ENCODE measurements around the gene TINCR.
"Not testable (repeated sequence)": the region's sequence is repeated elsewhere in the genome, so short reads cannot be mapped to it uniquely, and the experiment has no call there.

The TINCR gene

DNA sequence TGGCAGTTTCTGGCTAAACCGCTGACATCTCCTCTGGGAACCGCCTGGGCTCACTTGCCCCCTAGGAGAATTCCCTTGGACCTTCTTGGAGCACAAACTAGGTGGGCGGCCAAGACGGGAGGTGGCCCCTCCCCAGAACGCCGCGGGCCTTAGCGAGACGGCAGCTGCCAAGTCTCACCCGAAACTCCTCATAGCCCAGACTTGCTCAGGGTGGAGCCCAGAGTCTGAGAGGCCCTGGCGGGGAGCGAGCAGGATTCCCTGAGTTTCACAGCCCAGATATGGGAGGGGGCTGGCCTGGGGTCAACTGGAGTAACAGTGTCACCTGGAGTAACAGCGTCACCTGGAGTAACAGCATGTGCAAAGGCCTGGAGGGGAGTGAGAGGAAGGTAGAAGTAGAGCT is 10.1 kb downstream of the TINCR start:
- FAIRE-seq: no peak

DNA sequence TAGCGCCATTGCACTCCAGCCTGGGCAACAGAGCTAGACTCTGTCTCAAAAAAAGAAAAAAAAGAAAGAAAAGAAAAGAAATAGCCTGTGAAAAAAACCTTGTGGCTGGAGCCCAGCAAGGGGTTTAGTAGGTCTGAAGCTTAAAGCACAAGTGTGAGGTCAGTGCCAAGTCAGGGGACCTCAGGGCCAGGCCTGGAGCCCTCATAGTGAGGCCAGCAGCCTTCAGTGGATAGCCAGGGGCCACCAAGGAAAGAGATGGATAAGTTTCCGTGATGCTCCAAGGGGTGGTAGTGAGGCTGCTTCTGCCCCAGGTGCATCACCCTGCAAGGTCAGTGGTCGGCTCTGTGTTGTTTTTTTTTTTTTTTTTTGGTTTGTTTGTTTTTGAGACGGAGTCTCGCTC is 12.9 kb downstream of the TINCR start:
- FAIRE-seq: no peak

DNA sequence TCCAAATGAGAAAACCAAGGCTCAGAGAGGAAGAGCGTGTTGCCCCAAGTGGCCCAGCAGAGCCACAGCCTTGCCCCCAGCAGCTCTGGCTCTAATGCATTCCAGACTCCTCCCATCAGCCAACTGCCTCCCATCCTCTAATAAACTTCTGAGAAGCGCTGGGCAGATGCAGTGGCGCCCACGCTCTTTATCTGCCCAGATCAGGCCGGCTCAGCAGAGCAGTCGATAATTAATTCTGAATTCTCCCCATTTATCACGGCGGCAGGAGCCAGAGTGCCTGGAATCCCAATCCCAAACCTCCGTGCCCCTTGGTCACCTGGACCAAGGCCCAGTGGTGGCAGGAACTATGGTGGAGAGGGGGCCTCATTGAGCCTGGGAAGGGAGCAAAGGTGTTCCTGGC is 13.9 kb downstream of the TINCR start:
- no peak for FAIRE-seq

DNA sequence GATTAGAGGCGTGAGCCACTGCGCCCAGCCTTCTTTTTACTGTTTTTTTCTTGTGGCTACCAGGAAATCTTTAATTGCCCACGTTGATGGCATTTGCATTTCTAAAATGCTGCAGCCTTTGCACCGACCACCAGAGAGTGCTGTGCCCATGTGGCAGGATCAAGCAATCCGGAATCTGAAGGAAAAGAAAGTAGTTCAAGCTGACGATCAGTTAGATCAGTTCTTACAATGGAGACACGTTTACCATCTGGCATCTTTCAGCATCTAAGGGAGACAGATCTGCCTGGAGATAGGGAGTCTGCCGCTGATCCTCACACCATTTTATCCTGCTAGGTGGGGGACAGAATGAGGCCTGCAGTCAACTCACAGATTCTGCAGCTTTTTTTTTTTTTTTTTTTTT is 19.9 kb downstream of the TINCR start:
- peak; percentile 45 for FAIRE-seq

DNA sequence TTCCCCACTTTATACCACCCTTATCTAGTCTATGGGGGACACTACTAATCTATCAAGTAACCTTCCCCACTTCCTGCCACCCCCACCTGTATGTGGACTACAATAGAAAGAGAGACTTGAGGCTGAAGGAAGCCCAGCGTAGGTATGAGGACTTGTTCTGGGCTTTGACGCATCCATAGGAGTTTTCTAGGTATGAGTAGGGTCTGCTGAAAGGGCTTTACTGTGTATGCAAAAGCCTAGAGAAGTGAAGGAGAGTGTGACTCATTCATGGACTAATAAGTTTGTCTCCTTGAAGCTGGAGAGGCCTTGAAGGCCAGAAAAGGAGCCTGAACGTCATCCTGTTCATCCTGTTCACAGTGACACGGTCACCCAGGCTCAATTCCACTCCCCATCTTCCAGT is 21.8 kb downstream of the TINCR start:
- no peak for FAIRE-seq

DNA sequence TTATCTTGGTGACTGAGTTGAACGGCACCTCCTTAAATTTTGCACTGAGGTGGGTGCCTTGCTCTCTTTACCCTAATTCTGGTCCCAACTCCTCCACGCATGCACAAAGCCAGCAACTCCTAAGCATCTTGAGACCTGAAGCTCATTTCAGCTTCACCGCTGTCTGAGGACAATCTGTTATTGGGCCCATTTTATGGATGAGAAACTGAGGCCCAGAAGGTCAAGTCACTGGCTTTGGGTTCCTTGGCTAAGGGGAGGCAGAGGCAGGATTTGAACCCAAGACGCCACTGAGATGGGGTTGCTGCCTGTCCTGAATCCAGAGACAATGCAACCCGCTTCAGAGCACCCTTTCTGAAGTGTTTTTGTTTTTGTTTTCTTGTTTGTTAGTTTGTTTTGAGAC is 22.7 kb downstream of the TINCR start:
- no peak for FAIRE-seq

DNA sequence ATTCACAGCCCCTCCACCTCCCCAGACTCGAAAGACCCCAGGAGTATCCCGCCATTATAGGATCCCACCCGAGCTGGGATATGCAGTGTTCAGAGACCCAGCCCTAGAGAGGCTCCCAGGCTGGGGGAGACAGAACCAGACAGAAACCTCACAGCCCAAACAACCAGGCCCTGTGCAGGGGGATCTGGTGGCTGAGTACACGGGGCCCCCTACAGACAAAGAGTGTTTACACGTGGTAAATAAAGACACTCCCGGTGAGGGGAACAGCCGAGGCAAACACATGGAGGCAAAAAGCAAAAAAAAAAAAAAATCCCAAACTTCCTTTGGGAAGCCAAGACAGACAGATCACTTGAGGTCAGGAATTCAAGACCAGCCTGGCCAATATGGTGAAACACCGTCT is 25.1 kb downstream of the TINCR start:
- no peak for FAIRE-seq

DNA sequence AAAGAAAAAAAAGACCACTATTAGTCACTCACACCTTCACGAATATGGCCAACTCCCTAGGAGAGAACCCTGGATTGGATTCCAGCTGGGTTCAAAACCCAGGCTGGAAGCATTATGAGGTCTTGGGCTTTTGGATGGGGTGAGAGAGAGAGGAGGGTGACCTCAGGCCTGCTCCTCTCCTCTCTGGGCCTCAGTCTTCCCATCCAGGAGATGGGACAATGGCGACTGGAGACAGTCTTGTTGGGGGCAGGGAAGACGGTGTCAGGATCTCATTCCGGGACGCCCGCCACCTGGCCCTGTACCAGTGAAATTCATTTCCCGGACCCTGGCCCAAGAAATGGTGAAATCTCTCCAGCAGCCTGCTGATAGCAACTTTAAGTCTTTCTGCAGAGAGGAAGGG is 26.3 kb downstream of the TINCR start:
- FAIRE-seq: no peak

DNA sequence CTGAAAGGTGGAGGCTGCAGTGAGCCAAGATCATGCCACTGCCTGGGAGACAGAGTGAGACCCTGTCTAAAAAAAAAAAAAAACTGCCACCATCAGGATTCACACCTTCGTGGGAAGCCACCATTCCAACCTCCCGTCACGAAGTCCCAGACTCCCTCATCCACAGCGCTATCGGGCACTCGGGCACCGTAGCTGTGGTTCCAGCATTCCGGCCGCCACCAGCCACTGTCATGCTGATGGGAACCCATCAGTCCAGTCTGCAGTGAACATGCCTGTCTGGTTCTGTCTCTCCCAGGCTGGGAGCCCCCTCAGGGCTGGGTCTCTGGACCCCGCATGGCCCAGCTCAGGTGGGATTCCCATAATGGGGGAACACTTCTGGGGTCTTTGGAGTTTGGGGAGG is 27.5 kb downstream of the TINCR start:
- no peak for FAIRE-seq

DNA sequence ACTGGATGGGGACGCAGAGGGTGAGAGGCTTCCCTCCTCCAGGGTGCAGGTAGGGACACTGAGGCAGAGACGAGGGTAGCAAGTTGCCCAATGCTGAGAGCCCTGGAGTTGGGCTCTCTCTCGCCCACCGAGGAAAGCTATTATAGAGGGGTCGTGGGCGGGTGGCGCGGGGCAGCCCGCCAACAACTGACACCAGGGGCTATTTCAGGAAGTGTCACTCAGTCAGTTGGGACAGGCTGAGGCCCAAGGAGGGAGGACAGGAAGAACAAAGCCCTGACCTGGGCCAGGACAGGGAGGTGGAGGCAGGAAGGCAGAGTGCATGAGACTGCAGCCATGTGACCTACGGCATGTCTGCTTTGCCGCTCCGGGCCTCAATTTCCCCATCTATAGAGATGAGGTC is 29.9 kb downstream of the TINCR start:
- FAIRE-seq: no peak

DNA sequence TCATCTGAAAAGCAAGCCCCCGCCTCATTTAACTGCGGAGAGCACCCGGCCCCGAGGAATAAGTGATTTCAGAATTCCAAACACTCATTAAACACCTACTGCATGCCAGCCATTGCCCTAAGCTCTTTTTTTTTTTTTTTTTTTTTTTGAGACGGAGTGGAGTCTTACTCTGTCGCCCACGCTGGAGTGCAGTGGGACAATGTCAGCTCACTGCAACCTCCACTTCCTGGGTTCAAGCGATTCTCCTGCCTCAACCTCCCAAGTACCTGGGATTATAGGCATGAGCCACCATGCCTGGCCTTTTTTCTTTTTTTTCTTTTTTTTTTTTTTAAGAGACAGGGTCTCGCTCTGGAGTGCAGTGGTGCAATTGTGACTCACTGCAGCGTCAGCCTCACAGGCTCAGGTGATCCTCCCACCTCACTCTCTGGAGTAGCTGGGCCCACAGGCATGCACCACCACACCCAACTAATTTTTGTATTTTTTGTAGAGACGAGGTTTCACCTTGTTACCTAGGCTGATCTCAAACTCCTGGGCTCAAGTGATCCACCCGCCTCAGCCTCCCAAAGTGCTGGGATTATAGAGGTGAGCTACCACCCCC is 30.7 kb downstream of the TINCR start:
- FAIRE-seq: not testable (repeated sequence)

DNA sequence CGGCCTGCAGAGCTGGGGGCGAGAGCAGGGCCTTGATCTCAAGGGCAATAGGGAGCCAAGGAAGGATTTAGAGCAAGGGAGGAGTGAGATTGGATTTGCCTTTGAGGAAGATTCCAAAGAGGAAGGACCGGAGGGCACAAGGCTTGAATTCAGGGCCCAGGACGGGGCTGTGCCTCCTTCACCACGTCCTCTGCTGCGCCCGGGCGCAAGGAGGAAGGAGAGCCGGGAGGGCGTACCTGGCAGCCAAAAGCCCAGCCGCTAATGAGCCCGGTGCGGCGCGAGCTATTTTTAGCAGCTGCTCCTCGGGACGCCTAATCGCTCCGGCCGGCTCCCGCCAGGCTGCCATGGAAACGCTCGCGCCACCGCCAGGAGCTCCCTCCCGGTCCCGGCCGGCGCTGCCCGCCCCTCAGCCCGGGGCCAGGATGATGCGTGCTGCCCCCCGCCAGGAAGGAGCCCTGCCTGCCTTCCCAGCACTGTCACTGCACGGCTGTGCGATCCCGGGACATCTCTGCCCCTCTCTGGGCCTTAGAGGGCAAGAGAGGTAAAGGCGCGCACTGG is 31.3 kb downstream of the TINCR start:
- no peak for FAIRE-seq

DNA sequence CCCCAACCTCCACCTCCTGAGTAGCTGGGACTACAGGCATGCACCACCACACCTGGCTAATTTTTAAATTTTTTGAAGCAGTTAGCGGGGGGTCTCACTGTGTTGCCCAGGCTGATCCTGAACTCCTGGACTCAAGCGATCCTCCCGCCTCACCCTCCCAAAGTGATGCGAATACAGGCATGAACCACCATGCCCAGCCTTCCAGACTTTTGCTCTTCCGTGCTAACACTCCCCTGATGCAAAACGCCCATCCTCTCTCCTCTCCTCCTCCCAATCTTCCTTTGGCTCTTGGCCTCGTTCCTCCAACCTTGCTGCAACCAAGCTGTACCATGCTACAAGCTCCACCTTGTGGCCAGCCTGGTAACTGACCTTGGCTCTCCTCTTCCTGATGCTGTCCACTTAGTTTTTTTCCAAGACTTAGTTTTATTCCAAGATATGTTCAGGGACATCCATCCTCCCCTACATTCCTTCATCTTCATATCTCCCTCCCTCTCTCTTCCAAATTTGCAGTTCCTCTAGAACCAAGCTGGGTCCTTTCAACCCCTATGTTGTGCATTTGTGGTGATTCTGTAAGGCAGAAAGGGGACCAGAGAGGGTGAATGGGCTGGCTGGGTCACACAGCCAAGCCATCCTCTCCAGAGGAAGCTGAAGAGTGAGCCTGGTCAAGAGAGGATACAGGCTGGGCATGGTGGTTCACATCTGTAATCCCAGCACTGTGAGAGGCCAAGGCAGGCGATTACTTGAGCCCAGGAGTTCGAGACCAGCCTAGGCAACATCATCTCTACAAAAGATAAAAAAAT is 32.8 kb downstream of the TINCR start:
- no peak for FAIRE-seq

DNA sequence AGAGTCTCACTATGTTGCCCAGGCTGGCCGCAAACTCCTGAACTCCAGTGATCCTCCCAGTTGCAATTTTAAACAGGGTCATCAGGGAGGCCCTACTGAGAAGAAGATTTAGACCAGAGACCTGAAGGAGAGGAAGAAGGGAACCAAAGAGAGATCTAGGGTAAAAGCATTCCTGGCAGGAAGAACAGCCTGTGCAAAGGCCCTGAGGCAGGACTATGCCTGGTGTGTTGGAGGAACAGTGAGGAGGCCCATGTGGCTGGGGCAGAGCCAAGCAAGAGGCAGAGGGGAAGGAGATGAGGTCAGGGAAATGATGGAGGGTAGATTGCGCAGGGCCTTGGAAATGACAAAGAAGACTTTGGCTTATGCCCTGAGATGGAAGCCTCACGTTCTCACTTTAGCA is 34.5 kb downstream of the TINCR start:
- no peak for FAIRE-seq

DNA sequence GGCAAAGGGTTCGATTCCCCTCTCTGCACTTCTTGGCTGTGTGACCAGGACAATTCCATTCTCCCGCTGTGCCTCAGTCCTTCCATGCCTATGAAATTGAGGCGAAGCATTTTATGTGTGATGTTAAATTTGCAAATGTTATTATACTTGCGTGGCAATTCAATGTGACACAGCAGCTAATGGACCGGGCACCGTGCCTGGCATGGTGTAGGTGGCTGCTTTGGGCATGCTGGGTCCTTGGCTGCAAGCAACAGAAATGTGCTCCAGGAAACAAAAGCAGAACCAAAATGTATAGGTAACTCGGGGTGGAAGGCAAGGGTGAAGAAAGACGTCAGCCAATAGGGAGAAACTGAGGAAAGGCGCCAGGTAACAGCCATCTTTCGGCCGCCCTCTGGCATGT is 37.1 kb downstream of the TINCR start:
- FAIRE-seq: no peak

DNA sequence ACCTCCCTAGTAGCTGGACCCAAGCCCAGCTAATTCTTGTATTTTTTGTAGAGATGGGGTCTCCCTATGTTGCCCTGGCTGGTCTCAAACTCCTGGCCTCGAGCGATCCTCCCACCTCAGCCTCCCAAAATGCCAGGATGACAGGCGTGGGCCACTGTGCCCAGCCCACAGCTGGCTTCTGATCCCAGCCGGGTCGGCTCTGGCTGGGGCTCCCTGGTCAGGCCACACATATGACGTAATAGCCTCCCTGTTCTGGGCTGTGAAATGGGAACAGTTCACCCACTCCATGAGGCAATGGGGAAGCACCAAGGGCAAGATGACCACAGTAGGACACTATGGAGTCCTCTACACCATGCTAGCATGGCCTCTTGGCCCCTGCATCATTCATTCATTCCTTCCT is 41.1 kb downstream of the TINCR start:
- FAIRE-seq: no peak

DNA sequence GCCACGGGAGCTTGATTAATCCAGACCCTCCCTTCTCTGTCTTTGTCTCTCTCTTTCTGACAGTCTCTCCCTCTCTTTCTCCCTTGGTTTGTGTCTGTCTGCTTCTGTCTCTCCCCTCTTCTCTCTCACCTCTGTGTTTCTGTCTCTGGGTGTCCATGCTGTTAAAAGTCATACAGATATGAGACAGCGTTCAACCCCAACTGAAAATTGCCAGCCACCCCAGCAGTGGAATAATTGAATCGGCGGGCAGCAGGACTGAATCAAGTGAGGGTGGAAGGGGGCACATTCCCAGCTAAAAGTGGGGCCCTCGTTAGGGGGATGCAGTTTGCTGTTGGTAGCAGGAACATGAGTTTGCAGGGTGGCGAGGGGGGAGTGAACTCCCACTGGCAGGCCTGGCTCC is 43.7 kb downstream of the TINCR start:
- FAIRE-seq: no peak

DNA sequence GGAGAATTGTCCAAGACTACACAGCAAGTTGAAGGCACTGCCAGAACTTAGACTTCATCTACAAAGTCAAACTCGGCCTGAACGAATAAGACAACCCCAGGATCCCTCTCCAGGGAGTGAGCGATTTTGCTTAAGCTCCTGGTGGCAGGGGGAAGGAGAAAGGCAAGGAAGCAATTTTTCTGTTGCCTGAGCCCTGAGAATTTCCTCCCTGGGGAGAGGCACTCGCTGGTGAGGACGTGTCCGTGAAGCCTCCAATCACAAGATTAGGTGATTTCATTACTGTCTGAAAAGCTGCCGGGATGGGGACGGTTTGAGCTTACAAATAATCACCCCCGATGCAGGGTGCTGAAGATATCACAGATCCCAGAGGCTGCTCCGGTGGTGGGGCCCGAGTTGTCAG is 45.6 kb downstream of the TINCR start:
- FAIRE-seq: no peak

DNA sequence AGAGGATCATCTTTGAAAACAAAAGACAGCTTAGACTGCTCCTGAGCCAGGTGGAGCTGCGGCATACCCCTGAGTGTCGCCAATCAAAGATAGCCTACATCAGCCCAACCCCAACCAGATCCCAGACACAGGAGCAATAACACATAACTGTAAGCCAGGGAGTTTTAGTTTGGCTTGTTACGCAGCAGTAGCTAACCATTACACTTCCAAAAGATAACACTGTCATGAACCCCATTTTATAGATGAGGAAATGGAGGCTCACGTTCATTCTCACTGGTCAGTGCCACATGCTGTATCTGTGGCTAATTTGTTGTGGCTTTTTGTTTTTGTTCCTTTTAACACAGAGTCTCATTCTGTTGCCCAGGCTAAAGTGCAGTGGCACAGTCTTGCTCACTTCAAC is 47.3 kb downstream of the TINCR start:
- FAIRE-seq: no peak

DNA sequence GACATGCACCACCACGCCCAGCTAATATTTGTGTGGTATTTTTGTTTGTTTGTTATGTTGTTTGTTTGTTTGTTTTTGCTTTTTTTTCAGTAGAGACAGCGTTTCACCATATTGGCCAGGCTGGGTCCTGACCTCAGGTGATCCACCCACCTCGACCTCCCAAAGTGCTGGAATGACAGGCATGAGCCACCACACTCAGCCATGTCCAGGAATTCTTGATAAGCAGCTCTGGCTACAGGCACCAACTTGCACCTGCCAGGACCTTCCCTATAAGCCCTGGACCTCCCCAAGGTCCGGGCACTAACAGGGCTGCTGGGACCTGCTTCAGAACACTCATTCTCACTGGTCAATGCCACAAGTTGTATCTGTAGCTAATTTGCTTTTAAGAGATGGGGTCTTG is 48.7 kb downstream of the TINCR start:
- no peak for FAIRE-seq

DNA sequence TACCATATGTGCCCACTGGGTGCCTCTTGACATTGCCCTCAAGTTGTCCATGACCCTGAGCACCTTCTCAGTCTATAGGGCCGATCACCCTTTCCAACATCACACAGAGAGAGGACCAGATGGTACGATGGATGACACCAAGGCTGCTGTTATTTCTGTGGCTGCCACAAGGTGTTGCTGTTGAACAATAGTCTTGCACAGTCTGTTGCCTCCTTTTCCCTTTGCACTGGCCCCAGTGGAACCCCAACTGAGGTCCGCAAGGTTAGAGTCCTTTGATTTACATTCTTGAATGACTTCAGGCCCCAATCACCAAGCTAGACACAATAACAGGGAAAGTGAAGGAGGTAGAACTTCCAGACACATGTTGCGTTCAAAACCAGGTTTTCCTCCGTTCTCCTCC is 52.0 kb downstream of the TINCR start:
- FAIRE-seq: no peak

DNA sequence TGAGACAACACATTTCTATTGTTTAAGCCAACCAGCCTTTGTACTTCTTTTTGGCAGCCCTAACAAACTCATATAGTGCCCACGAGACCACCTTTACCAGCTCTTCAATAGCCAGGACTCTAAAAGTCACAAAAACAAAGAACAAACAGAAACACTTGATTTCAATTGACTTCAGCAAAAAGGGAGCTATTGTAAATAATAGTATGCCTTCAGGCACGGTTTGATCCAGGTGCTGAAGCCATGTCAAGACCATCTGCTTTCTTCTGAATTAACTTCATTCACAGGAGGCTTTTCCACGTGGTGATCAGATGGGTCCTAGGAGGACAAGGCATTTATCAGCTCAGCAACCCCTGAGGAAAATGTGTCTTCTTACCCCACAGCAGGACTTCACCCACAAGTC is 53.8 kb downstream of the TINCR start:
- FAIRE-seq: no peak

DNA sequence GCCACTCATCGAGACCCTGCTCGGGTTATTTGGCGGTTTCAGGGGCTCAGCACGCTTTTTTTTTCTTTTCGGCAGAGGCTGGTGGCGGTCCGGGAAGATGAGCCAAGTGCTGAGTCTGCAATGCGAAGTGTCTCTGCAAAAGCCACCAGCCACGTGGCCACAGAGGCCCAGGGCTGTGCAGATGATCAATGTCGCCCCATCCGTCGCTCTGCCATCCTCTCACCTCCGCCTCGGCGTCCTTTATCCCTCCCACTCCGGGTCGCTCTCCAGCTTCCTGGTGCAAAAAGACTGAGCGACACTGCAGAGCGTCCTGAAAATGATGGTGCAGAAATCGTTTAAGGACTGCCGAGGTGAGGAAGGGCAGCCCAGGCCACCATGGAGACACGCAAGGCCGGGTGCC is 55.0 kb downstream of the TINCR start:
- no peak for FAIRE-seq
